Karpas-422 (cell line): ENCODE measurements around the gene TEFM. TPM values are rescaled to one million over a fixed set of nuclear protein-coding genes. Genes with fewer than 3 reads are reported as not detected.

Experiments
- DNase-seq: peaks from one replicate; pipeline ENCODE4 v3.0.0-alpha.2; 2015
- H2AFZ ChIP-seq: fragments of 200-600 bp; sonication (generic); 2 replicates; pipeline ENCODE4 v1.6.1; 2014; ENCODE audit warnings: antibody characterized with exemption, low read length, mixed read lengths
- H3K27ac ChIP-seq: fragments of 200-600 bp; sonication (generic); 2 replicates; pipeline ENCODE4 v1.5.1; 2014; ENCODE audit warnings: mild to moderate bottlenecking, low read length, moderate library complexity
- H3K27me3 ChIP-seq: fragments of 200-600 bp; sonication (generic); 2 replicates; pipeline ENCODE4 v1.6.1; 2014; ENCODE audit warnings: low read length, mixed read lengths
- H3K36me3 ChIP-seq: fragments of 200-600 bp; sonication (generic); 2 replicates; pipeline ENCODE4 v1.6.1; 2014; ENCODE audit warnings: low read length, mixed read lengths; ENCODE audit not compliant: insufficient read depth
- H3K4me1 ChIP-seq: fragments of 200-600 bp; sonication (generic); 2 replicates; pipeline ENCODE4 v1.6.1; 2014; ENCODE audit warnings: mild to moderate bottlenecking, low read length, mixed read lengths
- H3K4me2 ChIP-seq: fragments of 200-600 bp; sonication (generic); 2 replicates; pipeline ENCODE4 v1.6.1; 2014; ENCODE audit warnings: low read length, low read depth, mild to moderate bottlenecking; ENCODE audit not compliant: poor library complexity, severe bottlenecking
- H3K4me3 ChIP-seq: fragments of 200-600 bp; sonication (generic); 2 replicates; pipeline ENCODE4 v1.5.1; 2014; ENCODE audit warnings: mild to moderate bottlenecking, antibody characterized with exemption, low read length, mixed read lengths
- H3K79me2 ChIP-seq: fragments of 200-600 bp; sonication (generic); 2 replicates; pipeline ENCODE4 v1.6.1; 2014; ENCODE audit warnings: mild to moderate bottlenecking, low read length, mixed read lengths
- H3K9ac ChIP-seq: fragments of 200-600 bp; sonication (generic); 2 replicates; pipeline ENCODE4 v1.6.0; 2014; ENCODE audit warnings: low read length
- H3K9me2 ChIP-seq: fragments of 200-600 bp; sonication (generic), shearing (Covaris generic); replicated peaks from 2 replicates; pipeline ENCODE4 v1.6.0; 2014; ENCODE audit warnings: mild to moderate bottlenecking, low read length, moderate library complexity; ENCODE audit not compliant: insufficient read depth
- H3K9me3 ChIP-seq: fragments of 300-700, 200-600 bp; sonication (generic); 2 replicates; pipeline ENCODE4 v1.6.1; 2014; ENCODE audit warnings: low read length, mixed read lengths
- H4K20me1 ChIP-seq: fragments of 200-600 bp; sonication (generic); 2 replicates; pipeline ENCODE4 v1.6.1; 2014; ENCODE audit warnings: mild to moderate bottlenecking, antibody characterized with exemption, low read length, low read depth; ENCODE audit not compliant: insufficient read depth
- small RNA-seq: library from RNA; depleted of rRNA; stranded (forward); fragments of <200 nt; gene quantifications from one replicate; pipeline ENCODE3, GENCODE V24; 2014
- total RNA-seq: library from RNA; depleted of rRNA; stranded (reverse); fragments of >200 nt; shearing (Covaris generic); gene quantifications from 2 replicates; pipeline ENCODE4 v1.2.3, GENCODE V29; 2014; ENCODE audit warnings: low replicate concordance; rRNA removed

Gene TEFM
- total RNA-seq, 1 experiment from 2014 or later, result 20.7 TPM

GRCh38 chr17:30869005-30869404 lies 37.0 kb downstream of the TEFM start:
- H3K9me3 ChIP-seq, result no peaks in the 10 kb centered on the region
- H3K4me3 ChIP-seq, result no peak overlapping the region
- no peak overlapping the region for H3K27ac ChIP-seq
- no peak overlapping the region for H3K9ac ChIP-seq
- no peaks in the 10 kb centered on the region for H3K9me2 ChIP-seq
- H4K20me1 ChIP-seq, result no peaks in the 10 kb centered on the region
- no peak for DNase-seq
- no peaks in the 10 kb centered on the region for H3K4me1 ChIP-seq
- H3K4me2 ChIP-seq, result no peak overlapping the region
- H2AFZ ChIP-seq, result no peak overlapping the region
- H3K36me3 ChIP-seq, result peaks cover 51% of the 10 kb centered on the region; the same call in 1 of the 2 replicates
- H3K79me2 ChIP-seq, result peaks cover 6% of the 10 kb centered on the region; the same call in 1 of the 2 replicates
- H3K27me3 ChIP-seq, result no peaks in the 10 kb centered on the region

GRCh38 chr17:30864636-30865035 lies 41.4 kb downstream of the TEFM start:
- Histone ChIP-seq H3K9me2 (no peaks in the 10 kb centered on the region), H3K79me2 (0 out of 2 replicates have a peak, but pooled peaks cover 2% of the 10 kb centered on the region), H3K27me3 (no peaks in the 10 kb centered on the region), H2AFZ (no peak overlapping the region), H3K36me3 (peaks cover 43% of the 10 kb centered on the region; the same call in 1 of the 2 replicates), H3K4me1 (no peaks in the 10 kb centered on the region), H3K9me3 (no peaks in the 10 kb centered on the region), H3K4me2 (no peak overlapping the region), H3K27ac (no peak overlapping the region), H4K20me1 (no peaks in the 10 kb centered on the region), H3K4me3 (no peak overlapping the region), H3K9ac (no peak overlapping the region)
- no peak for DNase-seq

- Histone ChIP-seq H3K4me3 (no peak overlapping the region), H3K9me3 (no peaks in the 10 kb centered on the region), H3K27ac (no peak overlapping the region), H3K4me1 (no peaks in the 10 kb centered on the region), H3K27me3 (no peaks in the 10 kb centered on the region), H3K36me3 (peaks cover 35% of the 10 kb centered on the region; the same call in 1 of the 2 replicates), H2AFZ (no peak overlapping the region), H3K4me2 (no peak overlapping the region), H3K9ac (no peak overlapping the region), H3K9me2 (no peaks in the 10 kb centered on the region), H4K20me1 (no peaks in the 10 kb centered on the region), H3K79me2 (0 out of 2 replicates have a peak, but pooled peaks cover 4% of the 10 kb centered on the region)
- DNase-seq, result no peak
These were observed 47.3 kb downstream of the TEFM start for GRCh38 chr17:30858556-30859250.

GRCh38 chr17:30854146-30854545 lies 51.9 kb downstream of the TEFM start:
- Histone ChIP-seq H3K27me3 (no peaks in the 10 kb centered on the region), H3K9me3 (no peaks in the 10 kb centered on the region)

More at GRCh38 chr17:30854146-30854545, 51.9 kb downstream of the TEFM start:
- H3K9me2 ChIP-seq, result no peaks in the 10 kb centered on the region
- no peak overlapping the region for H3K4me3 ChIP-seq
- no peaks in the 10 kb centered on the region for H3K4me1 ChIP-seq
- no peak overlapping the region for H2AFZ ChIP-seq
- no peak overlapping the region for H3K4me2 ChIP-seq
- no peak for DNase-seq
- H3K79me2 ChIP-seq, result peaks cover 9% of the 10 kb centered on the region; the same call in 1 of the 2 replicates
- peaks cover 47% of the 10 kb centered on the region for H3K36me3 ChIP-seq
- no peaks in the 10 kb centered on the region for H4K20me1 ChIP-seq
- H3K9ac ChIP-seq, result no peak overlapping the region
- H3K27ac ChIP-seq, result no peak overlapping the region

Small RNA genes lying within 50 kb of the gene (small RNA-seq; reads per million reads assigned to genes)
- not detected for gene RNU6-298P

Other genes with a start within 250 kb of the TEFM start
- gene CRLF3, start 81.5 kb downstream of the TEFM start, total RNA-seq, result 32.2 and 49.0 TPM in 2 replicates
- gene ATAD5, start 74.3 kb downstream of the TEFM start, total RNA-seq, result 7.1 and 12.0 TPM in 2 replicates
- 3.3 and 5.0 TPM in 2 replicates for gene ADAP2, start 15.7 kb upstream of the TEFM start, total RNA-seq
- 23.2 and 36.8 TPM in 2 replicates for gene RNF135, start 64.8 kb upstream of the TEFM start, total RNA-seq
- gene NF1, start 188.7 kb upstream of the TEFM start, total RNA-seq, result 56.6 and 164 TPM in 2 replicates